AG04450 (cell line): ENCODE data around the gene ABHD12B. TPM values are rescaled to one million over a fixed set of nuclear protein-coding genes. Genes with fewer than 3 reads are reported as not detected.

Experiments
- CTCF ChIA-PET: fragments of 300-600, 350-600 bp; formaldehyde crosslinking; extraction: SDS; loops from one replicate; lab custom pipeline; 2022; ENCODE audit warnings: antibody characterized with exemption, inconsistent platforms; lab: Charles Lee
- POLR2A ChIA-PET: fragments of 350-600 bp; formaldehyde crosslinking; extraction: SDS; loops from one replicate; lab custom pipeline; 2021; ENCODE audit warnings: antibody characterized with exemption, inconsistent platforms; lab: Yijun Ruan, JAX
- DNase-seq: peaks from one replicate; pipeline ENCODE4 v3.0.0-alpha.2; 2011; ENCODE audit warnings: low read depth, low spot score
- H3K27ac ChIP-seq: one replicate; pipeline ENCODE4 v1.5.1; 2012; ENCODE audit warnings: low read depth, low read length, control low read depth
- H3K27me3 ChIP-seq: one replicate; pipeline ENCODE4 v1.6.0; 2012; ENCODE audit warnings: low read length; ENCODE audit not compliant: control insufficient read depth, insufficient read depth
- H3K4me3 ChIP-seq: 2 replicates; pipeline ENCODE4 v1.5.1; 2011; ENCODE audit warnings: mild to moderate bottlenecking, low read depth, low read length, control low read depth
- H3K9me3 ChIP-seq: 2 replicates; pipeline ENCODE4 v1.5.1; 2012; ENCODE audit warnings: low read length; ENCODE audit not compliant: control insufficient read depth, insufficient read depth
- polyA plus RNA-seq: library from polyadenylated mRNA; depleted of rRNA; stranded (reverse); fragments of >200 nt; gene quantifications from 2 replicates; pipeline ENCODE4 v1.2.3, GENCODE V29; 2011
- TF ChIP-seq, protein P1 (sequence below): IDR thresholded peaks from 2 replicates; pipeline ENCODE4 v1.5.1; 2011; ENCODE audit warnings: low read depth, low read length, control low read depth, inconsistent platforms

ABHD12B gene
- polyA plus RNA-seq, 1 experiment, result 0.32 TPM

DNA sequence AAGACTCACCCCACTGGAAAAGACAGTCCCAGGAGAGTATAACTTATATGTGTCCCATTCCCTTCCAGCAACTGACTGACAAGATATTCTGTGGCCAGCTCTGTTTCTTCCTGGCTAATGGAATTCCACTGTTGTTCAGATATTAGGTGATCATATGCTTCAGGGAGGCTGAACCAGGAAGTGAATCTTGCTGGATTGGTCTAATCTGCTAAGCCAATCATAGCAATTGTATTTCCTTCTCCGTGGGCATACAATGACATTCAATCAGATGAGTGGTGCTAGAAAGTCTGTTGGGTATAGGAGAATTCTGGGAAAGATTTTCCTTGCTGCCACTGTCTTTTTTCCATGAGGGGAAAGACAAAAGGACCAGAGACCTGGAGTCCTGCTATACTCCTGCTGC, 60.3 kb downstream of the ABHD12B start:
- no peaks in the 10 kb centered on the region for H3K27me3 ChIP-seq
- TF ChIP-seq, protein P1, sequence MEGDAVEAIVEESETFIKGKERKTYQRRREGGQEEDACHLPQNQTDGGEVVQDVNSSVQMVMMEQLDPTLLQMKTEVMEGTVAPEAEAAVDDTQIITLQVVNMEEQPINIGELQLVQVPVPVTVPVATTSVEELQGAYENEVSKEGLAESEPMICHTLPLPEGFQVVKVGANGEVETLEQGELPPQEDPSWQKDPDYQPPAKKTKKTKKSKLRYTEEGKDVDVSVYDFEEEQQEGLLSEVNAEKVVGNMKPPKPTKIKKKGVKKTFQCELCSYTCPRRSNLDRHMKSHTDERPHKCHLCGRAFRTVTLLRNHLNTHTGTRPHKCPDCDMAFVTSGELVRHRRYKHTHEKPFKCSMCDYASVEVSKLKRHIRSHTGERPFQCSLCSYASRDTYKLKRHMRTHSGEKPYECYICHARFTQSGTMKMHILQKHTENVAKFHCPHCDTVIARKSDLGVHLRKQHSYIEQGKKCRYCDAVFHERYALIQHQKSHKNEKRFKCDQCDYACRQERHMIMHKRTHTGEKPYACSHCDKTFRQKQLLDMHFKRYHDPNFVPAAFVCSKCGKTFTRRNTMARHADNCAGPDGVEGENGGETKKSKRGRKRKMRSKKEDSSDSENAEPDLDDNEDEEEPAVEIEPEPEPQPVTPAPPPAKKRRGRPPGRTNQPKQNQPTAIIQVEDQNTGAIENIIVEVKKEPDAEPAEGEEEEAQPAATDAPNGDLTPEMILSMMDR, result no peak
- ChIA-PET POLR2A (no interaction called here), CTCF (no interaction called here)
- no peak for DNase-seq
- H3K27ac ChIP-seq, result no peak overlapping the region
- no peaks in the 10 kb centered on the region for H3K9me3 ChIP-seq
- no peak overlapping the region for H3K4me3 ChIP-seq

DNA sequence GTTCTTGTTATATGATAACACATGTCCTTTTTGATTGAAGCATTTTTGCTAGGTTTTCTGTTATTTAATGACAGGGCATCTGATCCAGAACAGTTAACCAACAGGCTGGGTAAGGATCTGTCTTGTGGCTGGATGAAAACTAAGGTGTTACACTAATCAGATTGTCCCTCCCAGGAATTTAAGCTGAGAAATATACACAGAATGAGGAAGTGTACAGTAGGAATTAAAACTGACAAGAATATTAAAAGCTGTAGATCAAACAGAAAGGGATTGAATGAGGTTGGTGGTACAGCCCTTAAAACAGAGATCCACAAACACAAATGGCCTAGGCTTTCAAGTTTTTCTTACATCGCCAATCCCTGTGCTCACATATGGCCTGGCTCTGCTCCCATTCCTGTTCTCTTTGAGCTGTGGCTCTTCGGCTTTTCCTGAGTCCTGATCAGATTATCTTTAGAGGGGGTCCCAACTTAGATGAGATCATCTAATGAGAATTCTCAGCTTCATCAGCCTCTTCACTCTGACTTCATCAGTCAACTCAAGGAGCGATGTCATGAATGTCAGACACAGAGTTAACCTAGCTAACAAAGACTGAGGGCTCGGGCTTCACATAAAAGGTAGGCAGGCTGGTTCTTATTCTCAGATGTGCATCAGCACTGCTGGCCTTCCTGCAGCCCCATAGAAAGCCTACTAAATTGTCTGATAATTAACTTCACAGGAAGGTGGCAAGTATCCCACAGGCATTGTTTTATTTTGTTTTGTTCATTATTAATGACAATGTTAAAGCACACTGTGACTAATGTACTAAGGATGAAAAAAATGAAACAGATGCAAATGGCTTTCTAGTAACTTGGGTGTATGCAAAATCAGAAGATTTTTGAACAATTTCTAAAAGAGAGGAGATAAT, 61.0 kb downstream of the ABHD12B start:
- DNase-seq, result no peak
- H3K4me3 ChIP-seq, result no peak overlapping the region
- ChIA-PET CTCF (no interaction called here), POLR2A (no interaction called here)
- TF ChIP-seq, protein P1, result no peak
- no peak overlapping the region for H3K27ac ChIP-seq
- H3K9me3 ChIP-seq, result no peaks in the 10 kb centered on the region
- no peaks in the 10 kb centered on the region for H3K27me3 ChIP-seq

DNA sequence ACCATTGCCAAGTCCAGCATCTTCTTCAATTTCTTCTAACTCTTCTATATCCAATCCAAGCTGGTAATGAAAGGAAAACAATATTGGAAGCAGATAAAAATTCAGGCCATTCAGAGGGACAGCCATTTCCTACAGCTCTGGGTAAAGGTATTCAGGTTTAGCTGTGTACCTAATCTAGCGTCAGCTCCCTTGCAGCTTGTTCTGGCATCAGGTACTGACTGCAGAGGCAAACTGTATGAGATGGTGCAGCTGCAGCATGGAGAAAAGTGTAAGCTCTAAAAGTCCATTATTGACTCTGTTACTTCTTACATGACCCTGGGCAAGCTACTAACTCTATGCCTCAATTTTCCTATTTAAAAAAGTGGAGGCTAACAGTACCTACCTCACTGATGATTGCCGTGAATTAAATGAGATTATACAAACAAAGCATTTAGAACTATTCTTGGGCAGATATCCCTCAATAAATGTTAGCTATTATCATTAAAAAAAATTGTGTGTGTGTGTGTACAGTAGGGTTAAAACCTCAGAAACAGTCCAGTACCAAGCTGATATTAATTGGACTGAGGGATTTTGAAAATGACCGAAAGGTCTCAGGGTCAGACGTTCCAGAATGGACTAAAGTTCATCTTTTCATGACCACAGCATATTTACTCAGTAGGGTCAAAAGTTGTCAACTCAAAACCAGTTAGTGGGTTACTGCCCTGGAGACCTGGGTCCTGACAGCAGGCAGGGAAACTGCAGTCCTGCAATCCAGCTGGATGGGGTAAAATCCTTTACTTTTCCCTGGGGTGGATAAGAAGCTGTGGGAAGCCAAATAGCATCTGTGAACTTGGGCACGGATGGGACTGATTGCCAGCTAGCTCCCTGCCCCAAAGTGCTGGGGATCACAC, 63.5 kb downstream of the ABHD12B start:
- H3K27me3 ChIP-seq, result no peaks in the 10 kb centered on the region
- H3K27ac ChIP-seq, result no peak overlapping the region
- ChIA-PET POLR2A (no interaction called here), CTCF (no interaction called here)
- no peak for DNase-seq
- TF ChIP-seq, protein P1, result no peak
- H3K4me3 ChIP-seq, result no peak overlapping the region
- H3K9me3 ChIP-seq, result no peaks in the 10 kb centered on the region

DNA sequence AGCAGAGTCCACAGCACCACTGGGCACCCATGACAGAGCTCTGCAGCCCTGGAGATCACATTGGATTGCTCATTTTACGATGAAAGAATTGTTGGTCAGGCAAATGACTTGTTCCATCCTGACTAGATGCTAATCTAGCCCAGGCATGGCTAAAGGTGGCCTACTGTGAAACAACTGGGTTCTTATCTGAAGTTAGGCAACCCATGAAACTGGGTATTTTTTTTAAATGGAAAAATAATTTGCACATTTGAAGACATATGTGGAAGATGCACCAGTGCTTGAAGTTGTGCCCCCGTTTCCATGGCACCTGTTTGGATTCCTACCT, 64.1 kb downstream of the ABHD12B start:
- CTCF ChIA-PET, result no interaction called here
- H3K27me3 ChIP-seq, result no peaks in the 10 kb centered on the region
- no peak for DNase-seq
- no peaks in the 10 kb centered on the region for H3K9me3 ChIP-seq
- POLR2A ChIA-PET, result no interaction called here
- no peak overlapping the region for H3K4me3 ChIP-seq
- H3K27ac ChIP-seq, result no peak overlapping the region
- TF ChIP-seq, protein P1, result no peak
